IMR-90 (cell line): Measurements from ENCODE around the gene SGSH. TPM values are rescaled to one million over a fixed set of nuclear protein-coding genes. Genes with fewer than 3 reads are reported as not detected.

Experiments used
- ATAC-seq: fragments of 200-7000 bp; cut with Tn5 transposase; 2 replicates; pipeline ENCODE4 v1.9.1; 2020; ENCODE audit warnings: low read depth, mild to moderate bottlenecking, moderate library complexity
- BruUV-seq: library from RNA; stranded (reverse); fragments of 400-500 nt; replicated peaks from 2 replicates; lab custom pipeline; 2021; lab: Mats Ljungman, UMichigan
- CTCF ChIA-PET: fragments of 300-600 bp; formaldehyde crosslinking; extraction: SDS; loops from one replicate; lab custom pipeline; 2021; ENCODE audit warnings: antibody characterized with exemption; lab: Yijun Ruan, JAX
- POLR2A ChIA-PET: fragments of 300-600 bp; sonication (Branson Sonifier 250); formaldehyde crosslinking; loops from one replicate; lab custom pipeline; 2022; ENCODE audit warnings: antibody characterized with exemption; ENCODE audit not compliant: unreplicated experiment; lab: Charles Lee
- DNase-seq: peaks from one replicate; pipeline ENCODE4 v3.0.0; 2013
- H2AFZ ChIP-seq: replicated peaks from 2 replicates; pipeline ENCODE3; 2013; ENCODE audit warnings: low read length, mild to moderate bottlenecking; ENCODE audit not compliant: poor library complexity
- H2AK5ac ChIP-seq: 2 replicates; pipeline ENCODE4 v1.6.1; 2013; ENCODE audit warnings: low read depth, low read length, inconsistent platforms
- H2AK9ac ChIP-seq: replicated peaks from 2 replicates; pipeline ENCODE3; 2013; ENCODE audit warnings: mild to moderate bottlenecking, low read depth, low read length, moderate library complexity; ENCODE audit not compliant: poor library complexity
- H2BK120ac ChIP-seq: 2 replicates; pipeline ENCODE4 v1.6.1; 2013; ENCODE audit warnings: low read depth, low read length, inconsistent platforms
- H2BK15ac ChIP-seq: 3 replicates; pipeline ENCODE4 v1.6.1; 2013; ENCODE audit warnings: low read depth, low read length, inconsistent platforms
- H2BK20ac ChIP-seq: 2 replicates; pipeline ENCODE4 v1.6.1; 2013; ENCODE audit warnings: low read depth, mild to moderate bottlenecking, inconsistent platforms, low read length, moderate library complexity
- H2BK5ac ChIP-seq: 2 replicates; pipeline ENCODE4 v1.6.1; 2013; ENCODE audit warnings: mild to moderate bottlenecking, low read depth, low read length, inconsistent platforms; ENCODE audit not compliant: poor library complexity, severe bottlenecking
- H3K14ac ChIP-seq: replicated peaks from 2 replicates; pipeline ENCODE4 v1.6.1; 2013; ENCODE audit warnings: low read depth, low read length, inconsistent platforms
- H3K18ac ChIP-seq: 2 replicates; pipeline ENCODE4 v1.6.1; 2013; ENCODE audit warnings: low read depth, low read length, control low read depth
- H3K23ac ChIP-seq: 2 replicates; pipeline ENCODE4 v1.6.1; 2013; ENCODE audit warnings: low read depth, low read length, inconsistent platforms
- H3K27ac ChIP-seq: 2 replicates; pipeline ENCODE4 v1.5.1; 2013; ENCODE audit warnings: mild to moderate bottlenecking, control low read depth, low read length; ENCODE audit not compliant: insufficient read depth
- H3K27me3 ChIP-seq: 2 replicates; pipeline ENCODE4 v1.6.1; 2013; ENCODE audit warnings: low read length; ENCODE audit not compliant: control insufficient read depth, insufficient read depth
- H3K36me3 ChIP-seq: 2 replicates; pipeline ENCODE4 v1.6.1; 2013; ENCODE audit warnings: low read length, mixed read lengths; ENCODE audit not compliant: control insufficient read depth, insufficient read depth
- H3K4ac ChIP-seq: 2 replicates; pipeline ENCODE4 v1.6.1; 2013; ENCODE audit warnings: low read depth, low read length, inconsistent platforms
- H3K4me1 ChIP-seq: 2 replicates; pipeline ENCODE4 v1.6.1; 2013; ENCODE audit warnings: low read length, mixed read lengths; ENCODE audit not compliant: control insufficient read depth, insufficient read depth
- H3K4me2 ChIP-seq: 2 replicates; pipeline ENCODE4 v1.6.1; 2013; ENCODE audit warnings: low read depth, mild to moderate bottlenecking, control low read depth, low read length, moderate library complexity
- H3K4me3 ChIP-seq: 2 replicates; pipeline ENCODE4 v1.5.1; 2013; ENCODE audit warnings: low read depth, mild to moderate bottlenecking, control low read depth, low read length, moderate library complexity; ENCODE audit not compliant: insufficient read depth
- H3K56ac ChIP-seq: 2 replicates; pipeline ENCODE4 v1.6.1; 2013; ENCODE audit warnings: low read length, inconsistent platforms; ENCODE audit not compliant: insufficient read depth; ENCODE audit errors: extremely low read depth
- H3K79me1 ChIP-seq, 2 experiments: 2 replicates each; pipeline ENCODE4 v1.6.1; 2013; ENCODE audit warnings: low read length in 2 of 2, inconsistent platforms in 1 of 2, low read depth in 1 of 2
- H3K9ac ChIP-seq: 2 replicates; pipeline ENCODE4 v1.6.1; 2013; ENCODE audit warnings: low read depth, low read length, control low read depth
- H3K9me1 ChIP-seq: 2 replicates; pipeline ENCODE4 v1.6.1; 2013; ENCODE audit warnings: low read length, inconsistent platforms; ENCODE audit not compliant: insufficient read depth
- H3K9me3 ChIP-seq: 2 replicates; pipeline ENCODE4 v1.6.1; 2013; ENCODE audit warnings: low read length; ENCODE audit not compliant: control insufficient read depth, insufficient read depth
- H4K20me1 ChIP-seq: 2 replicates; pipeline ENCODE4 v1.6.1; 2013; ENCODE audit warnings: low read length, inconsistent platforms; ENCODE audit not compliant: insufficient read depth
- H4K5ac ChIP-seq: 2 replicates; pipeline ENCODE4 v1.6.1; 2013; ENCODE audit warnings: mild to moderate bottlenecking, low read depth, low read length, control low read depth
- H4K8ac ChIP-seq, 2 experiments: 2 replicates each; pipeline ENCODE4 v1.6.1; 2013; ENCODE audit warnings: low read depth in 2 of 2, low read length in 2 of 2, control low read depth in 1 of 2, inconsistent platforms in 1 of 2
- H4K91ac ChIP-seq: 2 replicates; pipeline ENCODE4 v1.6.1; 2013; ENCODE audit warnings: low read depth, low read length, inconsistent platforms; ENCODE audit not compliant: insufficient read depth
- BHLHE40 ChIP-seq: fragments of 150-350 bp; IDR thresholded peaks from 2 replicates; pipeline ENCODE4 v1.6.1; 2016; ENCODE audit warnings: mild to moderate bottlenecking, low read depth, low read length
- CHD1 ChIP-seq: IDR thresholded peaks from 2 replicates; pipeline ENCODE4 v1.6.1; 2012; ENCODE audit warnings: low read depth, low read length, improper control_type of control experiment
- CTCF ChIP-seq: conservative IDR thresholded peaks from 2 replicates; pipeline ENCODE4 v1.5.1; 2012; ENCODE audit warnings: mild to moderate bottlenecking, low read depth, low read length, improper control_type of control experiment
- ELK1 ChIP-seq: fragments of 150-350 bp; IDR thresholded peaks from 2 replicates; pipeline ENCODE4 v1.6.1; 2016; ENCODE audit warnings: low read depth, mild to moderate bottlenecking, low read length, moderate library complexity, borderline replicate concordance
- FOS ChIP-seq: fragments of 150-350 bp; IDR thresholded peaks from 2 replicates; pipeline ENCODE4 v1.6.1; 2016; ENCODE audit warnings: low read depth, low read length
- MAFK ChIP-seq: IDR thresholded peaks from 2 replicates; pipeline ENCODE4 v1.6.1; 2012; ENCODE audit warnings: low read depth, low read length, improper control_type of control experiment
- MXI1 ChIP-seq: IDR thresholded peaks from 2 replicates; pipeline ENCODE4 v1.6.1; 2012; ENCODE audit warnings: low read depth, mild to moderate bottlenecking, low read length, moderate library complexity, borderline replicate concordance
- NFE2L2 ChIP-seq: fragments of 150-350 bp; IDR thresholded peaks from 2 replicates; pipeline ENCODE4 v1.6.1; 2016; ENCODE audit warnings: low read depth, mild to moderate bottlenecking, low read length
- POLR2A ChIP-seq: IDR thresholded peaks from 2 replicates; pipeline ENCODE4 v1.6.1; 2012; ENCODE audit warnings: mild to moderate bottlenecking, low read depth, low read length
- RAD21 ChIP-seq: IDR thresholded peaks from 2 replicates; pipeline ENCODE4 v1.6.1; 2012; ENCODE audit warnings: low read length, improper control_type of control experiment
- RCOR1 ChIP-seq: IDR thresholded peaks from 2 replicates; pipeline ENCODE4 v1.6.1; 2012; ENCODE audit warnings: mild to moderate bottlenecking, low read length, improper control_type of control experiment; ENCODE audit not compliant: insufficient replicate concordance
- RFX5 ChIP-seq: IDR thresholded peaks from 2 replicates; pipeline ENCODE4 v1.8.0; 2012; ENCODE audit warnings: low read depth, mild to moderate bottlenecking, low read length, moderate library complexity
- USF2 ChIP-seq: fragments of 150-350 bp; IDR thresholded peaks from 2 replicates; pipeline ENCODE4 v1.6.1; 2017; ENCODE audit warnings: mild to moderate bottlenecking, antibody characterized with exemption, low read length, low read depth
- whole genome bisulfite sequencing, 2 experiments: methylation state at CpG; one replicate each; pipeline versions ENCODE4 v1.1.5 to v1.1.7; 2013; ENCODE audit warnings: missing lambda C conversion rate in 2 of 2; ENCODE audit not compliant: insufficient read length in 1 of 2; ENCODE audit errors: extremely low coverage in 2 of 2; 5-methylcytosine and 5-hydroxymethylcytosine counted together
- dilution Hi-C: fragments of 300-500 bp; cut with HindIII; formaldehyde crosslinking; loops from one replicate; pipeline ENCODE4 v1.14.3; 2018; ENCODE audit warnings: low sequenced_read_pairs; ENCODE audit not compliant: unreplicated experiment
- in situ Hi-C: fragments of 300-500 bp; cut with MboI; formaldehyde crosslinking; loops from 3 replicates; pipeline ENCODE4 v1.14.3; 2019; ENCODE audit warnings: low sequenced_read_pairs, inconsistent platforms, mixed read lengths
- intact Hi-C: fragments of 100-400 bp; cut with micrococcal nuclease; formaldehyde crosslinking; loops from 2 replicates; pipeline ENCODE4 v1.10.0; 2022
- polyA plus RNA-seq, 3 experiments: library from polyadenylated mRNA; depleted of rRNA; stranded (reverse); fragments of >200 nt; gene quantifications; 2 replicates each; pipeline ENCODE4 v1.2.3, GENCODE V29; 2012; ENCODE audit warnings: low replicate concordance in 1 of 3
- total RNA-seq: library from RNA; depleted of rRNA; stranded (reverse); fragments of >200 nt; gene quantifications from 2 replicates; pipeline ENCODE4 v1.2.3, GENCODE V29; 2012

Gene SGSH
- total and polyA plus RNA-seq, 2 of the 4 experiments (the other 2 are of a cell fraction): 3.0 to 41.5 TPM

- no peak overlapping the region for H2AK5ac ChIP-seq
- no peaks in the 10 kb centered on the region for H3K9me1 ChIP-seq
- H3K79me1 ChIP-seq: no peaks in the 10 kb centered on the region
- dilution Hi-C loops: no loop called here
- H3K9me3 ChIP-seq: no peaks in the 10 kb centered on the region
- H3K36me3 ChIP-seq: no peaks in the 10 kb centered on the region
- H2BK5ac ChIP-seq: no peak overlapping the region
- ATAC-seq (no peak), DNase-seq (no peak)
- H4K91ac ChIP-seq: no peak overlapping the region
- no peak overlapping the region for H2AK9ac ChIP-seq
- H4K5ac ChIP-seq: no peak overlapping the region
- H2BK15ac ChIP-seq: no peak overlapping the region
- H2BK120ac ChIP-seq: no peak overlapping the region
- H3K27ac ChIP-seq: no peak overlapping the region
- intact Hi-C loops: no loop called here
- peaks cover 3% of the 10 kb centered on the region for H3K4me1 ChIP-seq
- H3K4ac ChIP-seq: no peak overlapping the region
- no peak overlapping the region for H2AFZ ChIP-seq
- 63% methylated on average over 2 of the region's 11 CpGs; no CpG with 5 or more reads in 1 of the 2 experiments for WGBS, 2 experiments
- H4K8ac ChIP-seq: no peak overlapping the region
- in situ Hi-C loops: no loop called here
- H3K27me3 ChIP-seq: peaks cover 22% of the 10 kb centered on the region
- no peak overlapping the region for H3K18ac ChIP-seq
- H3K56ac ChIP-seq: no peak overlapping the region
- H2BK20ac ChIP-seq: no peak overlapping the region
- no peak overlapping the region for H3K4me2 ChIP-seq
- no peak overlapping the region for H3K4me3 ChIP-seq
- no peaks in the 10 kb centered on the region for H4K20me1 ChIP-seq
- H3K14ac ChIP-seq: no peak overlapping the region
- POLR2A ChIA-PET: no interaction called here
- no peak overlapping the region for H3K9ac ChIP-seq
- TF ChIP-seq MXI1 (no peak), RAD21 (no peak), RFX5 (no peak), NFE2L2 (no peak), ELK1 (no peak), FOS (no peak), POLR2A (no peak), USF2 (no peak), CHD1 (no peak), MAFK (no peak), RCOR1 (no peak), BHLHE40 (no peak), CTCF (no peak)
- no peak overlapping the region for H3K23ac ChIP-seq
- CTCF ChIA-PET: interaction anchor here (0.5 kb wide), 1 partner anchor 42 kb away, joined by 3 read pairs; no protein-coding TSS in a partner anchor
- BruUV-seq: no TSS peak
Observed at GRCh38 chr17:80176757-80177156, 43.4 kb downstream of the SGSH start.
